Measurements from ENCODE around the gene CD151. TPM values are rescaled to one million over a fixed set of nuclear protein-coding genes. Genes with fewer than 3 reads are reported as not detected.

CD151 gene
- total RNA-seq, 1 donor from 2014 or later, result 377 TPM

DNA sequence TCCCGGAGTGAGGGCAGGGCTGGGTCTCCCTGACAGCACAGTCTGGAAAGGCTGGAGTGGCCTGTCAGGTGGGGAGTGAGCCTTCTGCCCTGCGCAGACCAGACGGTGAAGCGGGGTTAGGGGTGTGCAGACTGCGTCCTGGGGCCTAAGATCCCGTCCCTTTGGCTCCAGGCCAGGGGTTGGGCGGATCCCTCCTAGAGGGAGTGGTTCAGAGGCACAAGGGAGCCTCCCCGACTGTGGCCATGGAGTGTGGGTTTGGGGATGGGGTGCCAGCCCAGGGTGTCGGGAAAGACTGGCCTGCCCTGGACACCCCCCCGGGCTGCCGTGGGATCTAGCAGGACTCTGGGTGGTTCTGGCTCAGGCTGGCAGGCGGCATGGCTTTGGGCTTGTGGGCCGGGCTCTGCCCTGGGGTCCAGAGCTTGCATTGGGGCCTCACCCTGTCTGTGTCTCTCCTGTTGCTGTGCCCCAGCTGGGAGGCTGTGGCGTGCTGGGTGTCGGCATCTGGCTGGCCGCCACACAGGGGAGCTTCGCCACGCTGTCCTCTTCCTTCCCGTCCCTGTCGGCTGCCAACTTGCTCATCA is 29.4 kb downstream of the CD151 start:
- H3K4me1 Mint-ChIP-seq (ENCODE audit: unreplicated experiment), result peaks cover 20% of the 10 kb centered on the region
- DNase-seq (ENCODE audit: extremely low spot score, unreplicated experiment), result no peak
- TF ChIP-seq, protein P1, sequence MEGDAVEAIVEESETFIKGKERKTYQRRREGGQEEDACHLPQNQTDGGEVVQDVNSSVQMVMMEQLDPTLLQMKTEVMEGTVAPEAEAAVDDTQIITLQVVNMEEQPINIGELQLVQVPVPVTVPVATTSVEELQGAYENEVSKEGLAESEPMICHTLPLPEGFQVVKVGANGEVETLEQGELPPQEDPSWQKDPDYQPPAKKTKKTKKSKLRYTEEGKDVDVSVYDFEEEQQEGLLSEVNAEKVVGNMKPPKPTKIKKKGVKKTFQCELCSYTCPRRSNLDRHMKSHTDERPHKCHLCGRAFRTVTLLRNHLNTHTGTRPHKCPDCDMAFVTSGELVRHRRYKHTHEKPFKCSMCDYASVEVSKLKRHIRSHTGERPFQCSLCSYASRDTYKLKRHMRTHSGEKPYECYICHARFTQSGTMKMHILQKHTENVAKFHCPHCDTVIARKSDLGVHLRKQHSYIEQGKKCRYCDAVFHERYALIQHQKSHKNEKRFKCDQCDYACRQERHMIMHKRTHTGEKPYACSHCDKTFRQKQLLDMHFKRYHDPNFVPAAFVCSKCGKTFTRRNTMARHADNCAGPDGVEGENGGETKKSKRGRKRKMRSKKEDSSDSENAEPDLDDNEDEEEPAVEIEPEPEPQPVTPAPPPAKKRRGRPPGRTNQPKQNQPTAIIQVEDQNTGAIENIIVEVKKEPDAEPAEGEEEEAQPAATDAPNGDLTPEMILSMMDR (IDR thresholded peaks at IDR 0.05), result no peak
- no peak overlapping the region for H3K27ac Mint-ChIP-seq (ENCODE audit: unreplicated experiment)
- H3K36me3 Mint-ChIP-seq (ENCODE audit: unreplicated experiment), result no peaks in the 10 kb centered on the region
- no peaks in the 10 kb centered on the region for H3K27me3 Mint-ChIP-seq (ENCODE audit: unreplicated experiment)
- no peaks in the 10 kb centered on the region for H3K9me3 Mint-ChIP-seq (ENCODE audit: unreplicated experiment)
- H3K4me3 Mint-ChIP-seq (ENCODE audit: unreplicated experiment), result no peak overlapping the region

DNA sequence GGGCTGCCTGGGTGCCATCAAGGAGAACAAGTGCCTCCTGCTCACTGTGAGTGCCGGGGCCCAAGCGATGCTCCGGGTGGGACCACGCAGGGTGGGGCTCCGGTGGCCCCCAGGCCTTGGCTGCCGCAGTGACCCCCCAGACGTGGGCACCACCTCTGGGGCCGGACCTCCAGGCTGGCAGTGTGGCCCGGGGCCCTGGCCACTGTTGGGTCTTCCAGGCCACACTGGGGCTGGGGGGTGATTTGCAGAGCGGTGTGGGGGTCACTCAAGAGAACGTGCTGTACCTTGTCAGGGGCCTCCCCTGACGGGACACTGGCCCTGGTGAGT is 29.9 kb downstream of the CD151 start:
- no peak for DNase-seq (ENCODE audit: extremely low spot score, unreplicated experiment)
- no peaks in the 10 kb centered on the region for H3K36me3 Mint-ChIP-seq (ENCODE audit: unreplicated experiment)
- TF ChIP-seq, protein P1 (IDR thresholded peaks at IDR 0.05), result no peak
- no peak overlapping the region for H3K4me3 Mint-ChIP-seq (ENCODE audit: unreplicated experiment)
- no peak overlapping the region for H3K27ac Mint-ChIP-seq (ENCODE audit: unreplicated experiment)
- no peaks in the 10 kb centered on the region for H3K9me3 Mint-ChIP-seq (ENCODE audit: unreplicated experiment)
- H3K4me1 Mint-ChIP-seq (ENCODE audit: unreplicated experiment), result peaks cover 20% of the 10 kb centered on the region
- no peaks in the 10 kb centered on the region for H3K27me3 Mint-ChIP-seq (ENCODE audit: unreplicated experiment)

DNA sequence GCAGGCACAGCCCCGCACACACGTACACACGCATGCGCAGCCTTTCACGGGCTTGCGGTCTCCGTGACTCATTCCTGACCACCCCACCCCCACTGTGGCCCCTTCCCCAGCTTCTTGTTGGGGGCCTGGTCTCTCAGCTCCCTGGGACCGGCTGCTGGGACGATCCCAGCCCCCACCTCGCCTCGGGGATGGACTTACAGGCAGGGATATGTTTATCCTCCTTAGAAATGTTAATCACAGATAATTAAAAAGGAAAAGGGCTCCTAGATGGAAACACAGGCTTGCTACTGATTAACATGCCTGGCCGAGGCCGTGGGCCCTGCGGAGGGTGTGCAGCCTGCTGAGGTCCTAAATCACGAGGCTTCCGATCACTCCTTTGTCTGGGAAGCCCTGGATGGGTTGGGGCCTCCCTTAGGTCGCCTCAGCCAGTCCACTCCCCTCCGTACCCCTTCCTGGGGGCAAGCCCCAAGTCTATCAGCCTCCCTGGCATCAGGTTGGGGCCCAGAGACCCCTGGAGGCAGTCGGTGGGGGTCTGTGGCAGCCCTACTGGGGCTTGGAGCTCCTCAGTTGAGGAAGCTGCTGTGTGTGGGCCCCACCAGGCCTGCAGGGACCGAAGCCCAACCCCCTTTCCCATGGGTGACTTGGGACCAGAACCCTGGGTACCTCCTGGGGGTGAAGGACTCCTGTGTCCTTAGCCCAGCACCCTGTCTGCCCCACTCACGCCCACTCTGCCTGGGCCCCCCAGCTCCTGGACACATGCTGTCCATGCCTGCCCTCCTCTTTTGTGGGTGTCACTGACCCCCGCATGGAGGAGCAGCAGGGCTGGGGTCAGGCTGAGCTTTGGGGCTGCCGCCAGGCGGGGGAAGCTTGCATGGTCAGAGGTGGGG is 30.5 kb downstream of the CD151 start:
- TF ChIP-seq, protein P1 (IDR thresholded peaks at IDR 0.05), result no peak
- peaks cover 20% of the 10 kb centered on the region for H3K4me1 Mint-ChIP-seq (ENCODE audit: unreplicated experiment)
- DNase-seq (ENCODE audit: extremely low spot score, unreplicated experiment), result no peak
- H3K4me3 Mint-ChIP-seq (ENCODE audit: unreplicated experiment), result no peak overlapping the region
- H3K27me3 Mint-ChIP-seq (ENCODE audit: unreplicated experiment), result no peaks in the 10 kb centered on the region
- H3K27ac Mint-ChIP-seq (ENCODE audit: unreplicated experiment), result no peak overlapping the region
- H3K9me3 Mint-ChIP-seq (ENCODE audit: unreplicated experiment), result no peaks in the 10 kb centered on the region
- H3K36me3 Mint-ChIP-seq (ENCODE audit: unreplicated experiment), result no peaks in the 10 kb centered on the region

DNA sequence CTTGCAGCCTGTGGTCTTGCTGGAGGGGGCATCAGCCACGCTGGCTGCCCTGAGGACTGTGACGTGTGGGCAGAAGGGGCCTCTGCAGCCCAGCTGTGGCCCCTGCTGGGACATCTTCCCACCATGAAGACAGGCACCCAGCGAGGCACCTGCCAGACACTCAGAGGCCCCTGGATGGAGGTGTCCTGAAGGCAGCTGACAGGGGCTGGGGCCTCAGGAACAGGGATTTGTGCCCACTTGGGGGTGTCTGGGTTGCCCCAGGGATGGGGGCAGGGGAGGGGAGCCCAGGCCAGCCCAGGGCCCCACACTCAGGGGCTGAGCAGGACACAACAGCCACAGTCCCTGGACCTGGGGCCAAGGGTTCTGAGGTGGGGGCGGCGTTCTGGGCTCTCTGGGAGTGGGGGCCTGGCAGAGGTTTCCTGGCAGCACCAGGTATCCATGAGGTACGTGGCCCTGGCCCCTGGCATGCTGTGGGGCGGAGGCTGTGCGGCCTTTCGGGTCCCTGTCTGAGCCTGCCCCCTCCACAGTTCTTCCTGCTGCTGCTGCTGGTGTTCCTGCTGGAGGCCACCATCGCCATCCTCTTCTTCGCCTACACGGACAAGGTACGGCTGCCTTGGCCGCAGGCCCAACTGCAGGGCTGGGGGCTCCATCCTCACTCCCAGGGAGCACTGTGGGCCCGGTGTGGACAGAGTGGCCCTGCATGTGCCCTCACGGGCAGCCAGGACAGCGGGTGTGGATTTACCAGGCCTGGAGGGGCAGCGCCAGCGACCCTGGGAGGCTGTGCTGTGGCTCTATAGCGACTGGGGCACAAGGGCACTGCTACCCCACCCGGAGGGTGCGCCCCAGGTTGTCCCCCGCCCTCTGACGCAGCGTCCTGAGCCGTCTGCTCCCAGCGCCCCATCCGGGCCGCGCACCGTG is 31.4 kb downstream of the CD151 start:
- Mint-ChIP-seq H3K27ac (ENCODE audit: unreplicated experiment) (no peak overlapping the region), H3K36me3 (ENCODE audit: unreplicated experiment) (no peaks in the 10 kb centered on the region), H3K27me3 (ENCODE audit: unreplicated experiment) (no peaks in the 10 kb centered on the region), H3K4me1 (ENCODE audit: unreplicated experiment) (peaks cover 20% of the 10 kb centered on the region), H3K4me3 (ENCODE audit: unreplicated experiment) (no peak overlapping the region), H3K9me3 (ENCODE audit: unreplicated experiment) (no peaks in the 10 kb centered on the region)
- TF ChIP-seq, protein P1 (IDR thresholded peaks at IDR 0.05), result no peak
- no peak for DNase-seq (ENCODE audit: extremely low spot score, unreplicated experiment)
